Pancreas (tissue), 10 donors: Measurements from ENCODE around the gene FAH. TPM values are rescaled to one million over a fixed set of nuclear protein-coding genes. Genes with fewer than 3 reads are reported as not detected.

Source experiments
- ATAC-seq, 4 donors: fragments of 200-7000 bp; cut with Tn5 transposase; one replicate each; pipeline versions ENCODE4 v1.8.0 to v1.9.1; 2020; ENCODE audit warnings: mild to moderate bottlenecking in 4 of 4, moderate library complexity in 4 of 4
- DNase-seq, 6 donors: peaks; one replicate each; pipeline ENCODE4 v3.0.0-alpha.2; 2020
- FAIRE-seq: peaks from 2 replicates; lab custom pipeline; 2012; peaks lifted over from hg19 to GRCh38; lab: Jason Lieb, UNC
- H3K27ac ChIP-seq, 4 donors: fragments of 200-600 bp; sonication (generic); 1 replicate in 3 of 4; 2 replicates in 1 of 4; pipeline versions ENCODE4 v1.5.0 to v1.8.0; 2020
- H3K27me3 ChIP-seq, 4 donors: fragments of 200-600 bp; one replicate each; pipeline ENCODE4 v1.8.0; 2021
- H3K36me3 ChIP-seq, 3 donors: fragments of 200-600 bp; sonication (generic) in 1 of 3; one replicate each; pipeline versions ENCODE4 v1.5.0 to v1.8.0; 2020 to 2021
- H3K4me1 ChIP-seq, 3 donors: fragments of 200-600 bp; one replicate each; pipeline ENCODE4 v1.8.0; 2021
- H3K4me3 ChIP-seq, 4 donors: fragments of 200-600 bp; sonication (generic) in 2 of 4; one replicate each; pipeline versions ENCODE4 v1.5.0 to v1.8.0; 2020 to 2021
- H3K9me3 ChIP-seq, 4 donors: fragments of 200-600 bp; one replicate each; pipeline ENCODE4 v1.8.0; 2021
- WGBS, 2 donors: extraction: QIAGEN DNeasy Blood & Tissue Kit; methylation state at CpG; one replicate each; pipeline ENCODE4 v1.1.7; 2013; 5-methylcytosine and 5-hydroxymethylcytosine counted together
- intact Hi-C, 3 donors: fragments of 100-400 bp; cut with DNase I; formaldehyde crosslinking; loops; one replicate each; pipeline versions ENCODE4 v1.11.1 to v1.14.2; 2022
- polyA plus RNA-seq, 2 donors: library from polyadenylated mRNA; stranded (reverse); fragments of 200-250 nt; gene quantifications; one replicate each; pipeline ENCODE4 v1.2.3, GENCODE V29; 2013
- total RNA-seq, 6 donors: library from RNA; stranded (reverse); fragmentation: NEBNext Ultra II Directional in 4 of 6; extraction: Animal tissue kit (Norgen Biotek cat#: 25700) in 4 of 6; gene quantifications; one replicate each; pipeline versions ENCODE4 v1.2.1 to v1.2.4, GENCODE V29; 2021 to 2023
- TF ChIP-seq, protein P1 (sequence below), 4 donors: fragments of 200-600 bp; sonication (generic) in 3 of 4; IDR thresholded peaks; one replicate each; pipeline versions ENCODE4 v1.5.0 to v1.8.0; 2021; ENCODE audit warnings: antibody characterized with exemption in 4 of 4
- donor health status: healthy with polysubstance abuse.
- donor health status: DM: no; HTN: no; CAD: no; lungs with moderate emphysema.
- donor health status: DM: no; HTN: no; CAD: no.
- donor health status: control.
- donor health status: control.
- donor health status: Bipolar disorder and iron deficiency.
- donor health status: DM: yes; HTN: yes; CAD: no.
- donor health status: DM: no; HTN: no; CAD: no.
- donor health status: DM: no; HTN: no; CAD: no.
- donor health status: DM: yes; HTN: yes; CAD: no.

FAH gene
- total and polyA plus RNA-seq, 8 donors: 5.0 to 22.9 (median 11.7) TPM

DNA sequence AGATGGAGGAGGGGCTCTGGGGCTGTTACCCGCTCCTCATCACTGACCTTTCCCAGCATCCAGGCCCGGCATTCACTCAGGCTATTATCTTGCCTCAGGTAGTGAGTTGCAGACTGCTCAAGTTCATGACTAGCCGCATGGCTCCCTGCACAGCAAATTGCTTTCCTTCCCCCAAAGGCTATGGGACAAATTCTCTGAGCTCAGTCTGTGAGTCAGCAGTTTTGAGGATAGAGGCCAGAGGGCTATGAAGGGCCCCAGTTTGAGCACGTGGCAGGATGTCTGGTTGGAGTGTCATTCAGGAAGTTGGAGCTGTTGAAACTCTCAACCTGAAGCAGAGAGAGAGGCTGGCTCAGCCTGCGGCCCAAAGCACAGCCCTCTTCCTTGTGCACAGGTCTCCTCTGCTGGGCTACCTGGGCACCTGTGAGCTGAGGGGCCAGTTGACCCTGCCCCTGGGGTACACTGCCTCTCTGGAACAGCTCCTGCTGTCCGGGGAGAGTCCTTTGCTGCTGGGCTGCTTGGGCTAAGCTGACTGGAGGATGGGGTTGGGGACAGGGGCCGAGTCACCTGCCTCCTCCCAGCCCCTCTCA lies 7.9 kb downstream of the FAH start:
- no peaks in the 10 kb centered on the region for H3K9me3 ChIP-seq
- peaks cover 0 to 5% (median 0%) of the 10 kb centered on the region in 3 donors for H3K36me3 ChIP-seq
- no peaks in the 10 kb centered on the region for H3K27me3 ChIP-seq
- 80 to 86% methylated on average over 7 of the region's 7 CpGs for WGBS, 2 donors
- H3K4me3 ChIP-seq: no peak overlapping the region
- TF ChIP-seq, protein P1, sequence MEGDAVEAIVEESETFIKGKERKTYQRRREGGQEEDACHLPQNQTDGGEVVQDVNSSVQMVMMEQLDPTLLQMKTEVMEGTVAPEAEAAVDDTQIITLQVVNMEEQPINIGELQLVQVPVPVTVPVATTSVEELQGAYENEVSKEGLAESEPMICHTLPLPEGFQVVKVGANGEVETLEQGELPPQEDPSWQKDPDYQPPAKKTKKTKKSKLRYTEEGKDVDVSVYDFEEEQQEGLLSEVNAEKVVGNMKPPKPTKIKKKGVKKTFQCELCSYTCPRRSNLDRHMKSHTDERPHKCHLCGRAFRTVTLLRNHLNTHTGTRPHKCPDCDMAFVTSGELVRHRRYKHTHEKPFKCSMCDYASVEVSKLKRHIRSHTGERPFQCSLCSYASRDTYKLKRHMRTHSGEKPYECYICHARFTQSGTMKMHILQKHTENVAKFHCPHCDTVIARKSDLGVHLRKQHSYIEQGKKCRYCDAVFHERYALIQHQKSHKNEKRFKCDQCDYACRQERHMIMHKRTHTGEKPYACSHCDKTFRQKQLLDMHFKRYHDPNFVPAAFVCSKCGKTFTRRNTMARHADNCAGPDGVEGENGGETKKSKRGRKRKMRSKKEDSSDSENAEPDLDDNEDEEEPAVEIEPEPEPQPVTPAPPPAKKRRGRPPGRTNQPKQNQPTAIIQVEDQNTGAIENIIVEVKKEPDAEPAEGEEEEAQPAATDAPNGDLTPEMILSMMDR (IDR thresholded peaks at IDR 0.05): no peak
- DNase-seq (peak in 1 of 6 donors; percentile 46), FAIRE-seq (no peak), ATAC-seq (peak in 3 of 4 donors; percentile 62 to 85 (median 84))
- no peak overlapping the region for H3K27ac ChIP-seq
- no peaks in the 10 kb centered on the region for H3K4me1 ChIP-seq
- intact Hi-C loops: no loop called here

GRCh38 chr15:80161468-80162016 lies 8.7 kb downstream of the FAH start:
- no peak for ATAC-seq
- intact Hi-C loops: no loop called here

DNA sequence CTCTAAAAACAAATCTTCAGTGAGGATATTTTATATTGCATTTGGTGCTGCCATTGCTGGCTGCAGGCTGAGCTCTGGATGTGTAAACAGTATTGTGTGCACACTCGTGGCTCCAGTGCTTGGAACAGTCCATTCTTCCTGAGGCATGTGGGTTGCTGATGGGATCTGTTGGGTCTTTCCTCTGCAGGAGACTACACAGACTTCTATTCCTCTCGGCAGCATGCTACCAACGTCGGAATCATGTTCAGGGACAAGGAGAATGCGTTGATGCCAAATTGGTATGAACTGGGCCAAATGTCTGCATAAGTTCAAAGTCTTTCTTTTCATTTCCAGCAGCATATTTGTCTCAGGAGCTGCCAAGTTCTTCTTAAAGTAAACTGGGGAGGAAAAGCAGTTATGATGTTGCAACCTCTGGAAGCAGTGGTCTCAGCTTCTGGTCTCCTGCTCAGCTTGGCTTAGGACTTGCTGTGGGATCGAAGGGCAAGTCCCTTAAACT lies 9.3 kb downstream of the FAH start:
- intact Hi-C loops: no loop called here
- TF ChIP-seq, protein P1 (IDR thresholded peaks at IDR 0.05): no peak
- no peak overlapping the region for H3K4me3 ChIP-seq
- H3K36me3 ChIP-seq: peaks cover 0 to 5% (median 0%) of the 10 kb centered on the region in 3 donors
- peak in 3 of 4 donors; percentile 18 to 73 (median 58) for ATAC-seq
- no peak for FAIRE-seq
- H3K27me3 ChIP-seq: no peaks in the 10 kb centered on the region
- DNase-seq: no peak
- no peaks in the 10 kb centered on the region for H3K9me3 ChIP-seq
- WGBS, 2 donors: 47 to 48% methylated on average over 6 of the region's 6 CpGs
- no peaks in the 10 kb centered on the region for H3K4me1 ChIP-seq
- no peak overlapping the region for H3K27ac ChIP-seq

More at GRCh38 chr15:80161468-80162016, 8.7 kb downstream of the FAH start:
- 67 to 81% methylated on average over 6 of the region's 6 CpGs for WGBS, 2 donors
- DNase-seq: no peak
- H3K4me3 ChIP-seq: no peak overlapping the region
- no peak overlapping the region for H3K27ac ChIP-seq
- H3K27me3 ChIP-seq: no peaks in the 10 kb centered on the region
- H3K4me1 ChIP-seq: no peaks in the 10 kb centered on the region
- FAIRE-seq: no peak
- H3K36me3 ChIP-seq: peaks cover 0 to 5% (median 0%) of the 10 kb centered on the region in 3 donors
- TF ChIP-seq, protein P1 (IDR thresholded peaks at IDR 0.05): no peak
- no peaks in the 10 kb centered on the region for H3K9me3 ChIP-seq

DNA sequence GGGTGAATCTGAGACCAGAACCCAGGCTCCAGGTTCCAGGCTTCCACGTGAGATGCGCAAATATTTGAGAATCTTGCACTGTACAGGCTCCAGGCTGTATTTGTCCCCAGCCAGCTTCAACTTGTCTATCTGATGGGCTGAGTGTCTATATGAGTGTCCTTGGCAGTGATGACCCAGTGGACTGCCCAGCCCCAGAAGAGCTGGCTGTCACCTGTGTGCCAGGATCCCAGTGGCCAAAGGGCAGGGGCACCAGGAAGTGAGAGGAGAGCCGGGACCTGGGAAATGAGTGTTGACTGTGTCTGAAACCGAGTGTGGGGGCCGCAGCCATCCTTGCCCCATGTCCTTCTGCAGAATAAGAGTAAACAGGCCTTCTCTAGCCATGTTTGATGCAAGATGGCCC lies 10.4 kb downstream of the FAH start:
- H3K27ac ChIP-seq: no peak overlapping the region
- ATAC-seq: peak in 1 of 4 donors; percentile 14
- intact Hi-C loops: no loop called here
- DNase-seq: no peak
- TF ChIP-seq, protein P1 (IDR thresholded peaks at IDR 0.05): no peak
- H3K4me1 ChIP-seq: no peaks in the 10 kb centered on the region
- no peak overlapping the region for H3K4me3 ChIP-seq
- FAIRE-seq: no peak
- H3K9me3 ChIP-seq: no peaks in the 10 kb centered on the region
- WGBS, 2 donors: 80 to 90% methylated on average over 5 of the region's 5 CpGs
- peaks cover 0 to 5% (median 0%) of the 10 kb centered on the region in 3 donors for H3K36me3 ChIP-seq
- H3K27me3 ChIP-seq: no peaks in the 10 kb centered on the region

- no peak for FAIRE-seq
- no peak for DNase-seq
- intact Hi-C loops: no loop called here
Observed at GRCh38 chr15:80163897-80164296, 11.1 kb downstream of the FAH start.

More at GRCh38 chr15:80163897-80164296, 11.1 kb downstream of the FAH start:
- no peak for ATAC-seq
- Histone ChIP-seq H3K9me3 (no peaks in the 10 kb centered on the region), H3K27me3 (no peaks in the 10 kb centered on the region), H3K4me1 (no peaks in the 10 kb centered on the region), H3K27ac (no peak overlapping the region), H3K4me3 (no peak overlapping the region), H3K36me3 (peaks cover 0 to 5% (median 0%) of the 10 kb centered on the region in 3 donors)
- TF ChIP-seq, protein P1 (IDR thresholded peaks at IDR 0.05): no peak
- WGBS, 2 donors: 94 to 97% methylated on average over 1 of the region's 1 CpG
